ENCODE results near the gene ALPP.
"Not testable (repeated sequence)": the region's sequence is repeated elsewhere in the genome, so short reads cannot be mapped to it uniquely, and the experiment has no call there.

Gene ALPP

DNA sequence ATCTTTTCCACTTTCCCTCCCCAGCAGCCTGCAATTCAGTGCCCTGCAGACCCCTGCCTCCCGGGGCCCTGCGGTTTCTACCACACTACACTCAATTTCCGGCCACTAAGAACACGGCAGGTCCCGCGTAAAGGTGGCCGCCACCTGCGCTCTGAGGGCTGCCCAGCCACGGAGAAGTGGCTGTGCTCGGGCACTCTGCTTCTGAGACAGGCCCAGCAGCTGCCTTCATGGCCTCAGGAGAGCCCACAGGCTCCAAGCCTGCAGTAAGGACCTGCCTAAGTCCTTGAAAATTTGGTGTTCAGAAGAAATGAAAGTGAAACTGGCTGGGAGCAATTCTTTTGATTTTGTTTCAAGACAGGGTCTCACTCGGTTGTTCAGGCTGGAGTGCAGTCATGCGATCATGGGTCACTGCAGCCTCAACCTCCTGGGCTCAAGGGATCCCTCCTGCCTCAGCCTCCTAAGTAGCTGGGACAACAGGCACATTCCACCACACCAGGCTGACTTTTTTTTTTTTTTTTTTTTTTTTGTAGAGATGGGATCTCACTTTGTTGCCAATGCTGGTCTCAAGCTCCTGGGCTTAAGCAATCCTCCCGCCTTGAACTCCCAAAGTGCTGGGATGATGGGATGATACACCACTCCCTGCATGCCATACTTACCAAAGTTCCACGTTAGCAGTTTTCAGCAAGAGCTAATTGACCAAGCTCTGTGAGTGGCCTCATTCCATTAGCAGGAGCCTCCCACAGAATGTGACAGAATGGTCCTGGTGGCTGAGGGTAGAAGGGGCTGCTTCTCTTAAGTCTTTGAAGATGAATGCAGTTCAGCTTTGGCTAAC, 14.6 kb upstream of the ALPP start:
- DNase-seq (ENCODE audit: low read depth), result no peak

DNA sequence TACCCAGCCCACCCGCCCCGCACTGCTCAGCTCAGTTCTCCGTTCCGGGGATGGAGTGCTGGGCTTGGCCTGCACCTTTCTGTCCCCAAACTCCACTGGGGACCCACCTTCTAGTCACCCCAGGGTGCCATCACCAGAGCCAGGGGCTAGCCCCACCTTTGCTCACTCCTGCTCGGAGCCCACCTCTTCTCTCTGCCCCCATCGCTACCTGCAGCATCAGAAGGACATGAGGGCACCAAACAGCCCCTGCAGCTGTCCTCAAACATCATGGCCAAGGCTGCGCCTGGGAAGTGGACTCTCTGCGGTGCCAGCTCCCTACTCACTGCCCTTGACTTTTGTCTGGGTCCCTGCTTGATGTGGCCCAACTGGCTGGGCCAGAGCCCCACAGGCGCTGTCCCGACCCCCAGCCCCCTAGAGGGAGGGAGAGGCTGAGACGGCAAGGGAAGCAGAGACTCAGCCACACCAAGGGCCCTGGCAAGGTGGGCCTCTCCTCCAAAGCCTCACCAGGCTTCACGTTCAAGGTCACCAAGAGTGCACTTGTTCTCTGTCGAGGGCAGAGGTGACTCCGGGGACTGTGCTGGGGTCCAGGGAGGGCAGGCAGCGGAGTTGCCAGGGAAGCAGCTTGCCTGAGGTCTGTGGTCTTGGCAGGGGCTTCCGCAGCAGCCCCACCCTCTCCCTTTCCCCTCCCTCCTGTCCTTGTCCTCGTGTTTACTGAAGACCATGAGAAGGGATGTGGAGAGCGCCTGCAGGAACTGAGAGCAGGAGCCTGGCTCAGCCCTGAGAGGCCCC, 13.6 kb upstream of the ALPP start:
- DNase-seq (ENCODE audit: low read depth), result not testable (repeated sequence)

DNA sequence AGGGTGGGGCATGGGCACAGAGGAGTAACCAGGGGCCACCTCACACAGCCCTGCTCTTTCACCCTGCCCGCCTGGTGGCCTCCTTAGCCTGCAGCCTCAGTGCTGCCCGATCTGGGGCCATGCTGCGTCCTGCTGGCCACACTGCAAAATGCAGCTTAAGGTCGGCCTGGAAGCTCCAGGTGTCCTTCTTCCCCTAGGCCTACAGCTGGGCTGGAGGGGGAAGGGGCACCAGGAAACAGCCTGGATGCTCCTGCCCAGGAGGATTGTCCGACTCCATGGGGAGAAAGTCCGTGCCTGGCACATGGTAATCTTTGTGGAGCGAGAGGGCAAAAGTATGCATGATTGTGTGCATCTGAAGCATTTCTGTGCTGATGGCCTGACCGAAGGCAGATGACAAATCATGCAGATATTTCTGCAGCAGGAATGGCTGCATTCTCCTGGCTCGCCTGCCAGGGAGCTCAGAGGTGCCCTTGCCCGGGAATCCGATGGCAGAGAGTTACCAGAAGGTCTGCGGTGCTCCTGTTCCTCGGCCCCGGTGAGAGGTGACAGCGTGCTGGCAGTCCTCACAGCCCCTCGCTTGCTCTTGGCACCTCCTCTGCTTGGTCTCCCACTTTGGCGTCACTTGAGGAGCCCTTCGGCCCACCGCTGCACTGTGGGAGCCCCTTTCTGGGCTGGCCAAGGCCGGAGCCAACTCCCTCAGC, 12.8 kb upstream of the ALPP start:
- no peak for DNase-seq (ENCODE audit: low read depth)

DNA sequence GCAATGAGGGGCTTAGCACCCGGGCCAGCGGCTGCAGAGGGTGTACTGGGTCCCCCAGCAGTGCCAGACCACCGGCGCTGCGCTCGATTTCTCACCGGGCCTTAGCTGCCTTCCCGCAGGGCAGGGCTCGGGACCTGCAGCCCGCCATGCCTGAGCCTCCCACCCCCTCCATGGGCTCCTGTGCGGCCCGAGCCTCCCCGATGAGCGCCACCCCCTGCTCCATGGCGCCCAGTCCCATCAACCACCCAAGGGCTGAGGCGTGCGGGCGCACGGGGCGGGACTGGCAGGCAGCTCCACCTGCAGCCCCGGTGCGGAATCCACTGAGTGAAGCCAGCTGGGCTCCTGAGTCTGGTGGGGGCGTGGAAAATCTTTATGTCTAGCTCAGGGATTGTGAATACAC, 12.1 kb upstream of the ALPP start:
- DNase-seq (ENCODE audit: low read depth), result not testable (repeated sequence)

DNA sequence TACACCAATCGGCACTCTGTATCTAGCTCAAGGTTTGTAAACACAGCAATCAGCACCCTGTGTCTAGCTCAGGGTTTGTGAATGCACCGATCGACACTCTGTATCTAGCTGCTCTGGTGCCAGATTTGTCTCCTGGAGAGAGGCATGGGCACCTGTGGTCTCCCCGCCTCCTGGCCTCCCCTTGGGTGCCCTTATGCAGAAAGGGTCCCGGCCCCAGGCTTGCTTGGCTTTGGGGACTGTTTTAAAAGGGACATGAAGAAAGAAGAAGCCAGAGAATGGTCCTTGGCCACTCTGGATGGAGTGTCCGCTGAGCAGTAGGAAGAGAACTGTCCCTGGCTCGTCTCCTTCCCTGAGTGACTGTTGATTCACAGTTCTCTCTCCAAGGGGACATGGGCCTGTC, 11.5 kb upstream of the ALPP start:
- no peak for DNase-seq (ENCODE audit: low read depth)

DNA sequence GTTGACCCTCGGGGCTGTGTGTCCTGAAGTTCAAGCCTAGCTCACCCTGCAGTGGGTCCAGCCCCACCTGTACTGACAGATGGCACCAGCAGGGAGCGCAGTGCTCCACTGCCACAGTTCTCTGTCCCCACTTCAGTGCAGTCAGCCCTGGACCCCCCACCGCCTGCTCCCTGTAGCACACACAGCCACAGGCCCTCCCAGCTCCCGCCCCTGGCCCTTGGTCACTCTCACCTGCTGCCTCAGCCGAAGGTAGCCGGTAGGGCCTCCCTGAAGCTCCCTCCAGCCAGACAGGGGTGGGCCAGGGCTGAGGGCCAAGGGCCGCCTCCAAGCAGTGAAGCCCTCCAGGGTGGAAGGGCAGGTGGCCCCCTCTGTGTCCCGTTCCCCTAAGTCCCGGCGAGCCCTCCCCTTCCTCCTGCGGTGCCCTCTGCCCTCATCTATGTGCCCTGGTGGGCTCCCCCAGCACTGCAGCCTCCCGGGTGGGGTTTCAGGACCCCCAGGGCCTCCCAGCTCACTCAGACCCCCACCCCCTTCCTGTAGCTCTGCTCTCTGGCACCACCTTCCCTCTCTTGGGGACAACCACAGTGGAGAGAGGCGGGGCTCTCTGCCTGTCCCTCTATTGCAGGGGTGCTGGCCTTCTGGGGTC, 10.8 kb upstream of the ALPP start:
- no peak for DNase-seq (ENCODE audit: low read depth)

DNA sequence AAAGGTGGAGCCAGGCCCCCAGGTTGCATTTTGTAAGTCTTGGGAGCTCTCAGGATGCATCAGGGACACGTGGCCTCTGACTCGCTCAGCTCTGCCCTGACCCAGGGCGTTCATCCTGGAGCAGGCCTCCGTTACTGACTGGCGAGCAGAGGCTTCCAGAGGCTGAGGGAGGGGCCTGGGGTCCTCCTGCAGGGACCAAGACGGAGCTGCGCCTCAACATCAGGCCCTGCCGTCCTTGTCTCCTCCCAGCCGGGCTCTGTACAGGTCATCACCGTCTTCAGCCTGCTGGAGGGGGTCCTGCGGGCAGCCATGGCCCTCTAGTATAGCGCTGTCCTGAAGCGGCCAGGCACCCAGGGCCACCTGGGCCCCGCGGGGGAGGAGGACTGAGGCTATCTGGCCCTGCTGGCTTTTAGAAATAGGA, 10.2 kb upstream of the ALPP start:
- no peak for DNase-seq (ENCODE audit: low read depth)

DNA sequence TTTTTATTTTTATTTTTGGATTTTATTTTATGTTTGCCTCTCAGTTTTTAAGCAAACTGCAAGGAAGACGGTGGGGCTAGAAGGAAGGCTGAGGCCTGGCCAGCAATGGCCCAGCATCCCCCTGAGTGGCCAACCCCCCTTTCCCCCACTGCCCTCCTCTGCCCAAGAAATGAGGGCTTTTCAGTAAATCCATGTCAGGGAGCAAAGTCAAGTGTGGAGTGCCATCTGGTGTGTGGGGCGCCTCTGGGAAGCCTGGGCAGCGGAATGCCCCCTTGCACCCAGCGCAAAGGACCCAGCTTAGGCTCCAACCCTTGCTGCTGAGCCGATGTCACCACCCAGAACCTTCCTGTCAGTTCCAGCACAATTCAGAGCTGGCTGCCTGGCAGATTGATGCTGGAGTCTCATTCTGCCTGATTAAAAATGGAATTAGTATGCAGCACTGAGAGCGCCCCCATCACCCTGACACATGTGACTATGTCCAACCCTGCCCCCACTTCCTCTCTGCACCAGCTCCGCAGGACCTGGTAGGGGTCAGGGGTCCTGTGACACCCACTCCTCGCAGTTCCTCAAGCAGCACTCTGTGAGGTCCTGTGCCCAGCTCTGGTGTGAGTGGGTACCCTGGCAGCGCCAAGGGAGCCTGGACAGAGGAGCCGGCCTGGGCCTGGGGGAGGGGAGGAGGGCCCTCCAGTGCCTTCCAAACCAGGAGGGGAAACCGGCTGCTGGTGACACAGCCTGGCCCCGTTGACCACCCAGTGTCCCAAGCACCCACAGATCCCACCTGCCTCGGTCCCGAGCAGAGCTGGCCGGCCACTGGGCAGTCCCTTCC, 9.2 kb upstream of the ALPP start:
- DNase-seq (ENCODE audit: low read depth), result no peak

DNA sequence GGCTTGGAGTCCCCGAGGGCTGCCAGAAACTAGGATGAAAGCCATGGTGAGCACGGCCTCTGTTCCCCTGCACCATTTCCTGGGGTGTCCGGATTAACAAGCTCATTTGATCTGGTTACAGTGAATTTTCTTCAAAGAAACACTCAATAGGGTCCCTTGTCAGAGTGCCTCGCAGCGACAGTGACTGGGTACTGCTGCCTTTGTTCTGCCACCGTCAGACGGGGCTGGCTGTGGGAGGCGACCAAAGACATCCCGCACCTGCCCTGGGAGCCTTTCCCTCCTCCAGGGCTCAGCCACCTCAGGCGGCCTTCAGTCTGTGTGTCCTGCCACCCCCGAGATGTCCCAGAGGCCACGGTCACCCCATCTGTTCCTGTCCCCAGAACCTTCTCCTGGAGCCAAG, 8.5 kb upstream of the ALPP start:
- DNase-seq (ENCODE audit: low read depth), result not testable (repeated sequence)

DNA sequence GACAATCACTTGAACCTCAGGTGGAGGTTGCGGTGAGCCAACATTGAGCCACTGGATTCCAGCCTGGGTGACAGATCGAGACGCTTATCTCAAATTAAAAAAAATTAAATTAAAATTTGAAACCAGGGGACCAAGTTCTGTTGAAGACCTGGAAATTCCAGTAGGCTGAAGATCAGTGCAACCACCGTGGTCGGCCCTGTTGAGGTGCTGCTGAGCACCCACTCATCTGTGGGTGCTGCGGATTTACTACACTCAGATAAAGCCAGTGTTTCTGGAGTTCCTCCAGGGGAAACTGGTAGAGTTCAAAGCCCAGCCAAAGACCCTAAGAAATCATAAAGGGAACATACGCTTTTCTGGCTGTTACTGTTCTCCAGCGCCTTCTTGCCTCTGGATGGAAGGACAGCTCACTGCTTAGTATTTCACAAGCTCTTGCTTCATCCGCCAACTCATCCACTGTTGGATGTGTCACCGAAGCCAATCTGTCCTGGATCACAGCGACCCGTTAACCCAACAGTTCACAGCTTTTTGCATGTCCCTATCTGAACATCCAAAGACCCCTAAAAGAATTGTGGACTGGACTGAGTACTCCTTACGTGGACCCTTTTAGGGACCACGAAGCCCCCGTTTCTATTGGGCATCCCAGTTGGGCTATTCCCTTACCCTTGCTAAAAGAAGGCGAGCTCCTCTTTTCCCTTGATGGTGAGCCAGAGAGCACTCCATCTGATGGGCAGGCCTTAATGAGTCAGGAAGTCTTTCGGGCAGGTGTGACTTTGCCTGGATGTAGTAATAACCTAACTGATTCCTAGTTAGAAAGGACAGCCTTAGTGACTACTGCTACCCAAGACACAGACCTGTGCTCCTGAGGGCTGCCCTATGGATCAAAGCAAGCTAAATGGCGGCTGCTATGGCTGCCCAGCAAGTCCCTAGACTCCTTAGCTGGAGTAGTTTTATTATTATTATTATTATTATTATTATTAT, 6.0 kb upstream of the ALPP start:
- DNase-seq (ENCODE audit: low read depth), result no peak

DNA sequence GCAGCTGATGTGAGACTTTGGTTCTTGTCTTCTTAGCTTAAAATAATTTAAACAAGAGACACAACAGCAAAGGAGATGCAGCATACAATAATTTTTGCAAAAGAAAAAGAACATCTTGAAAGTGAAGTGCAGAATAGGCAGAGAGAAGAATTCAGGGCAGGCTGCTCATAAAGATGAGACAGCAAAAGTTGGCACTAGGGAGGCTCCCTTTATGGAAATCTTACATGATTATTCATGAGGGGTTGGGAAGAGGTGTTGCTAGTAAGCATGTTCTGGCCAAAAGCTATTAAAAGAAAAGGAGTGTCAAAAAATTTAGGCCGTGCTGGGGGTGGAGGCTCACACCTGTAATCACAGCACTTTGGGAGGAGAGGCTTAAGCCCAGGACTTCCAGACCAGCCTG, 4.2 kb upstream of the ALPP start:
- no peak for DNase-seq (ENCODE audit: low read depth)

DNA sequence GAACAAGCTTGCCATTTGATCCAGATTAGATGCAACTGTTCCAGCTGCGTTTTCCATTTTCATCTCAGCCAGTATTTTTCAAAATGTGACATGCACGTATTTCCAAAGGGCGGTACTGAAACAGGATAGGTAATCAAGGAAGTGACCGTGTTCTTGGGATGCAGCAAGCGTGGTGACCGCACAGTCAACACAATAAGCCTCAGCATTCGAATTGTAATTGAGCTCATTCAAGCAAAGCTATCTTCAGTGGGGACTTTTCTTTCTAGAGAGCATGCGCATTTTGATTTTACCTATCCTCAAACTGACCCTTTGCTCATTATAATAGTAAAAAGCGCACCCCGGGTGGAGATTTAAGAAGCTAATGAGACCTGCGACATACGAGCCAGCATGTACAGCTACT, 3.4 kb upstream of the ALPP start:
- DNase-seq (ENCODE audit: low read depth), result no peak

DNA sequence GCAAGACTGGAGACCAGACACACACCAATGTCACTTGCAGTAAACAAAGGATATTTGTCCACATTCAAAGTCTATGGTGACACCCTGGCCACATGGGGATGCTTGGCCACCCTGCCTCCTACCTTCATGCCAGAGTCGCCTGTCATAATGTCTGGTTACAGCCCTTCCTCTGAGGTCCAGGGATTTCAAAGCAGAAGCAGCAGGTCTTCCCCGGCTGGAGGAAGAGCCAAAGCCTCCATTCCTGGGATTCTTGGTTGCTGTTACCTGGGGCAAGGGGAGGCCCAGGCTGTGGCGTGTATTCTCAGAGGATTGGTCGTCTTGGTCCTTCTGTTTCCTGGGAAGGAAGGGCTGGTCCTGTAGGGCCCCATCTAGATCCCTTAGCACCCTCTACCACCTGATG, 2.3 kb upstream of the ALPP start:
- no peak for DNase-seq (ENCODE audit: low read depth)

DNA sequence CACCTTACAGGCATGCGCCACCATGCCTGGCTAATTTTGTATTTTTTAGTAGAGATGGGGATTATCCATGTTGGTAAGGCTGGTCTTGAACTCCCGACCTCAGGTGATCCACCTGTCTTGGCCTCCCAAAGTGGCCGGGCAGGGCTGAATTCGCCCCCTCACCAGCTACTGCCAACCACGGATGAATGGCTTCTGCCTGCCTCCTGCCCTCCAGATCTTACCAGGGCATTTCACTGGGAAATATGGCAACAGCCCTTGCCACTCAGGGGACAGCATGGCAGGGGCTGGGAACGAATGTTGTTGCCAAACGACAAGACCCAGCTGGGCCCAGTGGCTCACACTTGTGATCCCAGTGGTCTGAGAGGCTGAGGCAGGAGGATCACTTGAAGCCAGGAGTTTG, 1.8 kb upstream of the ALPP start:
- DNase-seq (ENCODE audit: low read depth), result no peak

DNA sequence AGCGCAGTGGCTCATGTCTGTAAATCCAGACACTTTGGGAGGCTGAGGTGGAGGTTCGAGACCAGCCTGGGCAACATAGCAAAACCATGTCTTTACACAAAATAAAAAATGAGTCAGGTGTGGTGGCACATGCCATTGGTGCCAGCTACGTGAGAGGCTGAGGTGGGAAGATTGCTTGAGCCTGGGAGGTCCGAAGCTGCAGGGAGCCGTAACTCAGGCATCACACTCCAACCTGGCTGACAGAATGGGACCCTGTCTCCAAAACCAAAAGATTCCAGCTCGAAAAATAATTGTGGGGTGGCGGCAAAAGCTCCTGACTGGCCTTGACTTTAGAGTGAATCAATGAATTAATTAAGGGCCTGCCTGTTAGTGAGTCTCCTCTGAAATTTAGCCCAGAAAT, 1.2 kb upstream of the ALPP start:
- DNase-seq (ENCODE audit: low read depth), result no peak

DNA sequence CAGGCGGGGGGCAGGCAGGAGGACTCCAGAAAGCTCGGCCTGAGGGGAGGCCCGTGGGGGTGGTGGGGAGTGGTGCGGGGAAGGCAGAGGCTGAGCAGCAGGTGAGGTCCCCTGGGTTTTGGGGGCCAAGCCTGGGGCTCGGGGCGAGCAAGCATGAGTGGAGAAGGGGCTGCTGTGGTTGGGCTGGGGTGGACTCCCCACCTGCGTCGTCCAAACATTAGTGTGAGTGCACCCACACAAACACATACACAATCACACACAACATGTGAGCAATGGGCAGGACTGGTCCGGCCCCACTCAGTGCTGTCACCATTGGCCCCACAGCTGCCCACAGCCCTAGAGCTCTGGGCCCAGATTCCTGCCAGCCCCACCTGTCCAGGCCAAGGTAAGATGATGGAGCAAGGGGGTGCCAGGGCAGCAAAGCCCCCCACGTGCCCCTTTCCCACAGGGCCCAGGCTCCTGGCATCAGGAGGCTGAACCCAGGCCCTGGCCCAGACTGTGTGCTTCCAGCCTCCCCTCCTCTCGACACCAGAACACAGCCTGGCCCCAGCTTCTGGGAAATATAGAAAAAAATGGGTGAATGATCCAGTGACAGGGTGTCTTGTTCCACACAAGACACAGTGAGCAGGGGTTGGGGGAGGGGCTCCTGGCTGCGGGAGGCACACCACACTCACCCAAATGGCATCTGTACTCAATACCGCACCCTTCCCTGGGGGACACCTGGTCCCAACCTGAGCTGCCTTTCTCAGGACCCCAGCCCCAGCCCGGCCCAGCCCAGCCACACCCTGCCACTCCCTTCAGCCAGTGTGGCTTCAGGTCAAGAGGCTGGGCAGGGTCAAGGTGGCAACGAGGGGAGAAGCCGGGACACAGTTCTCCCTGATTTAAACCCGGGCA, 463 bp upstream of the ALPP start:
- DNase-seq (ENCODE audit: low read depth), result no peak

DNA sequence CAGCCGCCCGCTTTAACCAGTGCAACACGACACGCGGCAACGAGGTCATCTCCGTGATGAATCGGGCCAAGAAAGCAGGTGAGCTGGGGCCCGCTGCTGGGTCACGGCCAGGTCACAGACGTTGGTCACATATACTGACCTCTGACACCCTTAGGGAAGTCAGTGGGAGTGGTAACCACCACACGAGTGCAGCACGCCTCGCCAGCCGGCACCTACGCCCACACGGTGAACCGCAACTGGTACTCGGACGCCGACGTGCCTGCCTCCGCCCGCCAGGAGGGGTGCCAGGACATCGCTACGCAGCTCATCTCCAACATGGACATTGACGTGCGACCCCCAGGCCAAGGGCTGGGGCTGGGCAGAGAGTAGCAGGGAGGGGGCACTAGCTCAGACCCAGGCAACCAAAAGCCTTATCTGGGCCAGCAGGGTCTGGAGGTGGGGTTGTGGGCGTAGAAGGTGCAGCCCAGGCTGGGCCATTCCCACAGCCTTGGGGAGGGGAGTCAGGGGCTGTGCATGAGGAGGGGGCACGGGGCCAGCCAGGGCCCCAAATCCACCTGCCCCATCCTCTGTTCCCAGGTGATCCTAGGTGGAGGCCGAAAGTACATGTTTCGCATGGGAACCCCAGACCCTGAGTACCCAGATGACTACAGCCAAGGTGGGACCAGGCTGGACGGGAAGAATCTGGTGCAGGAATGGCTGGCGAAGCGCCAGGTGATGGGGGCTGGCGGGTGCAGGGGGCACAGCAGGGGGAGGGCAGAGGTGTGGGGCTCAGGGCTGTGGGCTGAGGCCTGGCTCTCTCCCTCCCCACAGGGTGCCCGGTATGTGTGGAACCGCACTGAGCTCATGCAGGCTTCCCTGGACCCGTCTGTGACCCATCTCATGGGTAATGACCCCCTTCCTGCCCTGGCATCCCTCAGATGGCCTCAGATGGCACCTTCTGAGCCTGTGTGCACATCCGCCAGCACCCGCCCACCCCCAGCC, 1.3 kb downstream of the ALPP start:
- DNase-seq (ENCODE audit: low read depth), result not testable (repeated sequence)
